ENCODE data around the gene WFS1.

WFS1 gene

DNA sequence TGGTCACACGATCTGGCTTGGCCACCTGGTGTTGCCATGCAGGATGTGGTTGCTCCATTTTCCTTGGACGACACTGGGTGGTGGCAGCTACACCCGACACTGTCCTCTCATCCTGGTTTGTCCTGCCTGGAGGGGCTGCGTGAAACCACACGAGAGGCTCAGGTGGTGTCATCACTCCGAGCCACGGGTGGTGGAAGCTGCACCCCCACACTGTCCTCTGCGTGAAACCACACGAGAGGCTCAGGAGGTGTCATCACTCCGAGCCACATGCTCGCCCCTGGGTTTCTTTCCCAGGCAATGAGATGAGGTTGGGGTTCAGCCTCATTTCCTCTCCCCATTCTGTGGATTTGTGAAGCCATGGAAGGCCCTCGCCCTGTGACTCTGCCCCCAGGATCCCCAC, 34.3 kb downstream of the WFS1 start:
- no peak for DNase-seq

DNA sequence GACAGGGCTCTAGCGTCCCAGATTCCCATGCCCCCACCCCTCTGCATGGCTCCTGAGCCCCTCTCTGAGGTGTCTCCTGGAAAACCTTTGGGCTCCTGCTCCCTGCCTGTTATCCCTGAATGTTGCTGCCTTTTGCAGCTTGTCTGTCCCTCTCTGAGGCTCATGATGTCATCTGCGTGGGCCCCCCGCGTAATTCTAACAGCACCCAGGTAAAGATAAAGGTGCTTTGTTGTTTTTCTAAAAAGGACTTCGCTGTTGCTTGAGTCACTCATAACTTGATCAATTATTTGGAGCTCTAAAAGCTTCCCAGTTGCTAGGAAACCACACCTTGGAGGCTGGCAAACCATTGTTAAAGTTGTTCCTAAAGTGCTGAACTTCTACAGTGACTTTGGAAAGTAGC, 36.6 kb downstream of the WFS1 start:
- no peak for DNase-seq

DNA sequence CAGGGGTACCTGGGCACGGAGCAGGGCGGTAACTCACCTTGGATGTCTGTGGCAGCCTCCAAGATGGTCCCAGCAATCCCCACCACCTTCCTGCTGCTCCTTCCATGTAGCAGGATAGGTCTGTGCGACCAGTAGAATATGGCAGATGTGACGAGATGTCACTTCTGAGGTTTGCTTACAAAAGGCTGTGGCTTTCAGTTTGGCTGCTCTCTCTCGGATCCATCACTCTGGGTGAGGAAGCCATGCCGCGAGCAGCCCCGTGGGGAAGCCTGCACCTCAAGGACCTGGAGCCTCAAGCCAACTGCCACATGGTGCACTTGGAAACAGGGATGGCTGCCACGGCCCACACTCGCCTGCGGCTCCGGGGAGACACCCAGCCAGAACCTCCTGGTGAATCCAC, 37.6 kb downstream of the WFS1 start:
- DNase-seq: no peak

DNA sequence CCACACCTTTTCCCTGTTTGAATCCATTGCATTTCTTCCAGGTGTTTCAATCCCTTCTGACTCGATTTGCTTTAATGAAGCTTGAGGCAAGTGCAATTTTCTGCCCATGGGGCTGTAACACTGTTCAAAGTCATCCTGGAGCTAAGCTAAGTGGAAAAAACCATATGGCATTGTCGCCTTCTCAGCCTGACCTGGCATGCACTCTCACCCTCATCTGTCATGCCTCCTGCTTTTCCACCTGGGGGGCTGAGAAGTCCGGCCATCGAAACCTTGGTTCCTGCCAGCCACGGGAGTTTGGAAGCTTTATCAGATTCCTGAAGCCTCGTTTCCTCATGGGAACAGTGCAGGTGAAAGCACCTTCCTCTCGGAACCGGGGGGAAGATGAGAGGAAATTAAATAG, 38.2 kb downstream of the WFS1 start:
- no peak for DNase-seq

DNA sequence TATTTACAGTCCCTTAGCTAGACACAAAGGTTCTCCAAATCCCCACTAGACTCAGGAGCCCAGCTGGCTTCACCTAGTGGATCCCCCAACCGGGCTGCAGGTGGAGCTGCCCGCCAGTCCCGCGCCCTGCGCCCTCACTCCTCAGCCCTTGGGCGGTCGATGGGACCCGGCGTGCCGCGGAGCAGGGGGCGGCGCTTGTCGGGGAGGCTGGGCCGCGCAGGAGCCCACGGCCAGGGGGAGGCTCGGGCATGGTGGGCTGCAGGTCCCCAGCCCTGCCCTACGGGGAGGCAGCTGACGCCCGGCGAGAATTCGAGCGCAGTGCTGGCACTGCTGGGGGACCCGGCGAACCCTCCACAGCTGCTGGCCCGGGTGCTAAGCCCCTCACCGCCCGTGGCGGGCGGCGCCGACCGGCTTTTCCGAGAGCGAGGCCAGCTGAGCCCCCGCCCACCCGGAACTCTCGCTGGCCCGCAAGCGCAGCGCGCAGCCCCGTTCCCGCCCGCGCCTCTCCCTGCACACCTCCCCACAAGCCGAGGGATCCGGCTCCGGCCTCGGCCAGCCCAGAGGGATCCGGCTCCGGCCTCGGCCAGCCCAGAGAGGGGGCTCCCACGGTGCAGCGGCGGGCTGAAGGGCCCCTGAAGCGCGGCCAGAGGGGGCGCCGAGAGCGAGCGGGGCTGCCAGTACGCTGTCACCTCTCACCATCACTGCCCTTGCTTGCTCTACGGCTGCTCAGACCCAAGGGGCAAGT, 39.4 kb downstream of the WFS1 start:
- DNase-seq: no peak

DNA sequence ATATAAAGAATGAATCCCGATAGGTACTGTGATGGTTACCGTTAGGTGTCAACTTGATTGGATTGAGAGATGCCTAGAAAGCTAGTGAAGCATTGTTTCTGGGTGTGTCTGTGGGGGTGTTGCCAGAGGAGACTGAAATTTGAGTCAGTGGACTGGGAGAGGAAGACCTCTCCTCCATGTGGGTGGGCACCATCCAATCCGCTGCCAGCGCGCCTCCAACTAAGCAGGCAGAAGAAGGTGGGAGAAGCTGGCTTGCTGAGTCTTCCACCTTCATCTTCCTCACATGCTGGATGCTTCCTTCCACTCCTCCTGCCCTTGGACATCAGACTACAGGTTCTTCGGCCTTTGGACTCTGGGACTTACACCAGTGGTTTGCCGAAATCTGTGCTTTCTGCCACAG, 40.1 kb downstream of the WFS1 start:
- no peak for DNase-seq

DNA sequence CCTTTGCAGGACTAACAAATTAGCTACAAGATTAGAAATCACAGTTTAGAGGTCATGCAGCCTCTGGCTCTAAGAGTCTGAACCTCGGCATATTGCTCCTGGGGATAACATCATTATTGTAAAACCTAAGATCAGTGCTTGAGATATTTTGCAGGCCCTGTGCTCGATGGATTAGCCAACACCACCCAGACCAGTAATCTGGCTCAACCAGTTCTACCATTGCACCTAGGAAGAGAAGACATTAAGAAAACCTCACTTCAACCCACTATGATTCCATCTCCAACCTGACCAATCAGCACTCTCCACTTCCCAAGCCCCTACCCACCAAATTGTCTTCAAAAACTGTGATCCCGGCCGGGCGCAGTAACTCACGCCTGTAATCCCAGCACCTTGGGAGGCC, 43.6 kb downstream of the WFS1 start:
- no peak for DNase-seq

DNA sequence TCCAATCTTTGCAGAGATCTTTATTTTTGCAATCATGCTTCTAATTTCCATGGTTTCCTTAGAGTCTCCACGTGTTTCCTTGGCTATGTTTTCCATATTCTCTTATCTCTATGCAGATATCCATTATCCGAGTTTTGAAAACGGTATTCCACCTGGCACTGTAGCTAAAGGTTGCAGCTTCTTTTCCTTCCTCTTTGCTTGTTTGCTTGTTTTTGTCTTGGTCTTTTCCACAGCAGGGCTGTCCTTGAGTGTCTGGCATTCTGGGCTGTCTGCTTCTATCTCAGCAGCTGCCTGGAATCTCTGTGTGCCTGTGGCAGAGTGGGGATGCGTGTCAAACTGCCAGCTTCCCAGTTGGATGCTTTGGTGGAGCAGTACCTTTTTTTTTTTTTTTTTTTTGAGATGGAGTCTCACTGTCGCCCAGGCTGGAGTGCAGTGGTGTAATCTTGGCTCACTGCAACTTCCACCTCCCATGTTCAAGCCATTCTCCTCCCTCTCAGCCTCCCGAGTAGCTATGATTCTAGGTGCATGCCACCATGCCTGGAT, 46.9 kb downstream of the WFS1 start:
- DNase-seq: no peak

DNA sequence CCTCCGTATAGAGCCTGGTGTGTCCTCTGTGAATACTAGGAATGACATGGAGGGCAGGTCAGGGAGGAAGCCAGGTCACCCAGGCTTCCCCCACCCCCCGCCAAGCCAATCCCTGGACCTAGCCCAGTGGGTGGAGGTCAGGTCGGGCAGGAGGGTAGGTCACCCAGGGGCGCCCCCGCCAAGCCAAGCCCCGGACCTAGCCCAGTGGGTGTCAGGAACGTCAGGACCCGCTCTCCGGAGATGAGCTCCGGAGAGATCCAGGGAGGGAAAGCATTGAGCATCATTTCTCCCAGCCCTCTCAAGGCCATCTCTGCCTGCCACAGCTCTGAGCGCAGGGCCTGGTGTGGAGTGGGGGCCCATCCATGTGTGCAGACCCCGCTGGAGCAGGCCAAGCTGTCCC, 48.6 kb downstream of the WFS1 start:
- no peak for DNase-seq

DNA sequence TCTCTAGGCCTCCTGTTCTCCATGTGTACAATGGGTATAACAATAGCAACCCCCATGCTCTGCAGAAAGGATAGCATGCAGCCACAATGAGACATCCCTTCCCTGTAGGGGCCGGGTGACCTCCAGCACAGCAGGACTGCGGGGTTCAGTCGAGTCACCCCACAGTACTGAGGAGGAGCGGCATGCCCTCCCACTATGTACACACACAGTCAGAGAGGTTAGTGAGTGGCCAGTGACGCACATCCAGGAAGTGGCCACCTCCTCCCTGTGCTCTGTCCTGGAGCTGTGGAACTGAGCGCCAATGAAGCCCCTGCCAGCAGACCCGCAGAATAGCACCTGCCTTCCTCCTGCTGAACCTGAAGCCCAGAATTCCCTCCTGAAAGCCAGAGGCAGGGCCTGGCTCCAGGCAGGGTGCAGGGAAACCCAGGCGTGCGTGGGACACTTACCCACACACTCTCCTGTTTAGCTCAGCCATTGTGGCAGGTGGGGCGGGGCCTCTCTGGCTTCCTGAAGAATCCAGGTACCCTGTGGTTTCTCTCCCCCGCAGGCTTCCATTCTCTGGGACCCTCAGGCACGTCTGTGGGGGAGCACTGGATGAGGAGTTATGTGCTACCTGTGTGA, 50.0 kb downstream of the WFS1 start:
- no peak for DNase-seq

DNA sequence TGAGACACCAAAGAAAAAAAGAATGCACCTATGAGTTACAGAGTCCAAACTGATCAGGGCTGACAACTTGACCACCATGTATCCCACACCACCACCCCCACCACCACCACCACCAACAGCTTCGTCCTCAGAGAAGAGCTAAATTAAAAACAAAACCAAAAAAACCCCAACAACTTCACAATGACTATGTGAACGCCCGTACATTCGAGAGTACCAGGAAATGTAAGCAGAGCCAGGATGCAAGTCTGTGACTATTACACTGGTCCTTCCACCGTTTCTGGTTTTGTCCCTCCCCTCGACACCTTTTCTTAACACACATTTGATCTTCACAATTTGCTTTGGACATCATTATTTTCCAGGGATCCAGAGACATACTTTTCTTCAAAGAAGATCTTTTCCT, 51.0 kb downstream of the WFS1 start:
- DNase-seq: no peak

DNA sequence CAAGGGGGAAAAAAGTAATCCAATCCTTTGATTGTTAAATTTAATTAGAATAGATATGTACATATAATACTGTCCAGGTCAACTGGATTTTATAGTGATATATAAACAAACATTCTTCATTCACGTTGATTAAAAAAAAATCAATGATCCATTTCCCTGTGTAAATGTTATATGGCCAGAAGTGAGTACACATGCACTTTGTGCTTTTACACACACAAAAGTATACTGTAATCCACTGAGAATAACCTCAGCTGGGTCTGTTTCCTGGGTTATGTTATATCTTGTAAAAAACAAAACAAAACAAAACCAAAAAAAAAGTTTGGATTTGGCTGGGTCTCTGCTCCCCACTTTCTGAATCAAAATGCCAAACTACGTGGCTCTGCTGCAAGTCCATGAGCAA, 51.7 kb downstream of the WFS1 start:
- DNase-seq: no peak

DNA sequence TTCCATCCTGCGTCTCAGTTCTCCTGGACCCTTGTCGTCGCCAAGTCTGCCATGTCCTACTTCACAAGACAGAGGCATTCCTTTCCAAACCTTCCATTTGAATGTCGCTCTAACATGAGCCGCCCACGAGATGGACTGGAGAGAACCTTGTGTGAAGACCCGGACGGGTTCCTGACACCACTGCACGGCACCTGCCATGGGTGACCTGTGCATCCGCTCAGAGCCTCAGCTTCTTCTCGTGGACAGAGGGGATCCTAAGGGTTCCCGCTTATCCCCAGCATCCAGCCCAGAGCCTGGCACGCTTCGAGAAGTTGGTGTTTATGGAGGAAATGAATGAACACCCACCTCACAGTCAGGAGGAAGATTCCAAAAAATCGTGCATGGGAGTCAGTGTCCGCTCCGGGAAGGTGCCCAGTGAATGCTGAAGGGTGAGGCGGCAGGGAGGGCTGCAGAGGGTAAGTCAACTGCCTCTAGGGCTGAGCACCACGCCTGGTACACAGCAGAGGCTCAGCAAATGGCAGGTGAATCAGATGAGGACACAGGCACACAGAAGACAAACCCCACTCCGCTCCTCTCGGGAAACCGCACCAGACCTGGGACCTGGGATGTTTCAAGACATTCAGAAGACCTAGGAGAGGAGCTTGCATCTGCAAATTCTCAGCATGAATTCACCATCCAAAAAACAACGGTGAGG, 52.6 kb downstream of the WFS1 start:
- DNase-seq: no peak

DNA sequence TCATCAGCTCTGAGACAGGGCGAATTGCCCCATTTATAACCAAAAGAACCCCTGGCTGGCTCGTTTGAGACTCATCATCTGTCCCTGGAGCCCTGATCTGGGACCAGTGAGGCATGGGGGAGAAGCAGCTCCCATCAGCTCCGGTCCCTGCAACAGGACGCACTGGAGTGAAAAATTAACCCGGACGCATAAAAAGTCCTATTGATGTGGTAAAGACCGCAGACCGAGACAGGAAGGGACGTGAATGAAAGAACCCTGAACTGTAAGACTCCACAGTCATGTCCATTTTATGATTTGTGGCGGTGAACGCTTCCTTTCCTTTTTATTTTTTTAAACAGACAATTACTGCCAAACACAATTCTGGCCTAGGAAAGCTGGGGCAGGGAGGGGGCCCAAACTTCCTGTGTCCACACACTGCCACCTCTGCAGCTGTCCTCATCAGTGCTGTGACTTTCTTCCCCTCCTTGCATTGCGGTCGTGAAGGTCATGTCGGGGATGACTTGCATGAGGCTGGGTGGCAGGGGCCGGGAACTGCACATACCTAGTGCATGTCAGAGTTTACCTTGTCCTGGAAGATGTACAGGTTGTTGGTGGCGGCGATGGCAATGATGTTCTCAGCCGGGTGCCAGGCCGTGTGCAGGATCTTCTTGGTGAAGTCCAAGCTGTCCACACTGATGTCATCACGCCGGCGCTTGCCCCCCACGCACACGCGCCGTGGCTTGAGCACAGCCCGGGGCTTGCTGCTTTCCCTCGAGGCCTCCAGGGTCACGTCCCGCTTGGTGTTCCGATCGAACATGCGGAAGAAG, 53.3 kb downstream of the WFS1 start:
- DNase-seq: no peak

DNA sequence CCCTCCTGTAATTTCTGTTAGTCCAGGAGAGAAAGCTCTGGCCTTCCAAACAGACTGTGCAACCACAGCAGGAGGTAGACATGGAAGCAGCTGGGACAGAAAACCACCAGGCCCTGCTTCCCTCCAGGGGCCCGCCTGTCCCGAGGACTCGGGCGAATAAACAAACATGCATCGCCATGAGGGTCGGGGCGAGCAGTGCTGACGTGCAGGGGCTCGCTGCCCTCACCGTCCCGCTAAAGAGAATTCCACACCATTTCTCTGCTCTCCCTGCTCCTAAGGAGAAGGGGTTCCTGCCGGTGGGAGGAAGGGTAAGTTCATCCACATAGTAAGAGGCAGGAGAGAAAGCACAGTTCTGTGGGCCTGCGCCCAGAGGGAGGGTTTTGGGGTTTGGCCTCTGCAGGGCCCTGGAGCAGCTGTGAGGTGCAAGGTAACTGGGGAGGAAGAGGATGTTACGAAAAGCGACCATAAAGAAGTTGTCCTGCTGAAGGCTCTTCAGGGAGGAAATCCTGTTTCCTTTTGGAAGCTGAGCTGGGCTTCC, 54.9 kb downstream of the WFS1 start:
- no peak for DNase-seq

DNA sequence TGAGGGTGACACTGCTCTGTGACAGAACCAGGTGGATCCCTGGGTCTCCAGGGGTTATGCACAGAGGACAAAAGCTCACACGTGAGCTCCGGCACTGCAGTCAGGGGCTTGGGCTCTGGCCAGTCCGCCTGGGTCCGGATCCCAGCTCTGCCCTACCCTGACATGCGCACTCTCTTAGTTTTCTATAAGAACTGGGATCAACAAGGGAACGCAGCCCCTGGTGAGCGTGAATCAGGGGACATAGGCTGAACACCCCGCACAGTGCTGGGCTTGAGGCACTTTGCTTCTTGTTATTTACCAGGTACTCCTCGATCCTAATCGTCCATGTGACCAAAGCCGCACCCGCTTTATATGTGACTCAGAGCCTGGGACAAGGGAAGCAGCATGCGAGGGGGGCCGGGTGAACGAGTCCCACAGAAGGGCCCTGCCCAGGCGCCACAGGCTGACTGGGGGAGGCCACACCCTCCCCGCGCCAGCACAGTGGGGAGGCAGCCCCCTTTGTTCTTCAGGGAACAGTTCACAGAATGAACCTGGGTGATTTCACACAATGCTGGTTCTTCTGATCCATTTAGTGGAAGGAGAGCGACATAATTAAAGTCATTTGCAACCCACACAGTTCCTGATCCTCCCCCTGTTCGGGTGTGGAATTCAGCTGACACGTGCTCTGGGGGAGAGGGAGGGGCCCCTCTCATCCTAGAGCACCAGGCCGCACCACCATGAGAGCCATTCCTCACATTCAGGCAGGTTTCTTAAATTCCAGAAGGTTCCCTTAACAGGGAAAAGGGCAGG, 55.5 kb downstream of the WFS1 start:
- DNase-seq: no peak

DNA sequence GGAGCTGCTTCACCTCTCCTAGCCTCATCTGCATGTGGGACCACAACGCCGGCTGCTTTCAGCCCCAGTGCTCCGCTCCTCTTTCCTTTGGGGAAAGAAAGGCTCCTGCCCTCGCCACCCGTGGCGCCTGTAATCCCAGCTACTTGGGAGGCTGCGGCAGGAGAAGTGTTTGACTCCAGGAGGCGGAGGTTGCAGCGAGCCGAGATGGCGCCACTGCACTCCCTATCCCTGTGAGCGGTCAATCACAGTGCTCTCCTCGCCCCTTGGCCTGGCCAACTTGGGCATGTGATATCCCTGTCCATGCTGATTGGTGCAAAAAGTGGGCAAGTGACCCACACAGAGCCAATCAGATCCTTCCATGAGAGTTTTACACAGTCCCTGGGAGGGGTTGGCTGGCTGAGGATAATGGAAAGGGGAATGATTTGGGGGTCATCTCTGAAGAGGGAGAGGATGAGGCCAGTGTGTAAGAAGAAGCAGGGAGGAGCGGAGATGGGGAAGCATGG, 56.2 kb downstream of the WFS1 start:
- DNase-seq: no peak

DNA sequence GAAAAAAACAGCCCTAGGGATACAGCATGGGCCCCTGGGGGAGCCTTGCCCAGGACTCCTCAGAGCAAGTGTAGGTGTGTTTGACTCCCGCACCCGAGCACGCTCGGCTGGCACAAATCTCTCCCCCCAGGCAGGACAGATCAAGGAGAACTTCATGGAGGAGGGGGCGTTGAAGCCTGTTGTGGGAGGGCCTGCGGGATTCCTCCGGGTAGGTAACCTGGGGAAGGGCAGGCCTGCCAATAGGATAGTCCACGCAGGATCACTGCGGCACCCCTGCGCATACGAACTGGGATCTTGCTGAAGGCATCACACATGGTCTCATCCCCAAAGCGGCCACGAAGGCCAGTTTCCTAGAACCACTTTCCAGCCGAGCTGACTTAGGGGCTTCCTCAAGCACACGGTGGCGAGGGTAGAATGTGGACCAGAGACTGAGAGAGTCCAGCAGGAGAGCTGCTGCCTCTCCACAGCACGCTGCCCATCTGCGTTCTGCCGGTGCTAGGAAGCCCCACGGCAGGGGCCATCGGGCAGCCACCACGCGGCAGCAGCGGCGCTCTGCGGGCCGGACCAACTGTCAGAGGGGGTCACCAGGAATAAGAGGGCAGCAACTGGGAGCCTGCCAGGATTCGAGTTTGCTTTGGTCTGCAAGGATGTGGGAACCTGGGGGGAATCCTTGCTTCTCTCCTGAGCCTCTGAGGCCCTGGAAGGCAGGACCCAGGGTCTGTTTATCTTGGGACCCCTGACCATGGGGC, 56.8 kb downstream of the WFS1 start:
- no peak for DNase-seq

DNA sequence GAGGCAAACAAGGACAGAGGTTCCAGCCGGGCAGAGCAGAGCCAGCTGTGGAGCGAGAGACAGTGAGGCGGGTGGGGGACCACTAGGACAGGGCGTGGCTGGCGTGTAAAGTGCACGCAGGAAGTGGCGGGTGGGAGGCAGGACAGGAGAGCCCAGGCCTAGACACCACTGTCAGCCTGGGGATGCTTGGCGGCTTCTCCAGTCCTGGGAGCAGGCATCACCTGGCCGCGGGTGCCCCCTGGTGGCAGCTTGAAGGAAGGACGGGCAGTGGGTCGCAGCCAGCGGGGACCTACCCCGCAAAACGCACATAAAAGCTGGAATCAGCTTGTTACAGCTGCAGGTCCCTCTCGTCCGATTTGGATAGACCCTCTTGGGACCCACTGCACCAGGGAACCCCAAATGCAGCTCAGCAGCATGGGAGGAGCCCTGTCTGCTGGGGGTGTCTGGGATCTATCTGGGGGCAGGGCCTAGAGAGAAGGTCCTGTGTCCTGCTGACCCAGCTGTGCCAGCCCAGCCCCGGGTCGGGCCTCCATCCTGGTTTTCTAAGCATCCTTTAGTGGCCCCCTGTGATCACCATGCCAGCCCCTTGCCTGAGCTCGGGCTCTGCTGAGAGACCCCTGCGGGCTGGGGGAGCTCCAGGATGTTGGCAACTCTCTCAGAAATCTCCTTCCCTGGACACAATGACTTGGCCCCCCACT, 57.7 kb downstream of the WFS1 start:
- peak; percentile 54 to 75 (median 67) for DNase-seq

DNA sequence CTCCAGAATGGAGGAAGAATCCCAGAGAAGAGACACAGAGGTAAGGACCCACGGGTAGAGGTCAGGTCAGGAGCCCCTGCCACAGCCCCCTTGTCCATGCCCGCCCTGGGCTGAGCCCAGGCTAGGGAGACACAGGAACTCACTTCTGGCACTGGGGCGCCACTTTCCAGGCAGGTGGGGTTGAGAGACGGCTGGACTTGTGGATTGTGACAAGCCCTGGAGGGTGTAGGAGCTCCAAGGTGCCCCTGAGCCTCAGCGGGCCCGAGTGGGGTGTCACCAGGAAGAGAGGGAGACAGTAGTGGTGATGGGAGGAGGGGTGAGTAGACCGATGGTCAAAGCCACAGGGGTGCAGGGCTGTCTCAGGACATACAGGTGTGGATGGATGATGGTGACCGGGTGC, 58.9 kb downstream of the WFS1 start:
- DNase-seq: no peak

Measured in activated CD4-positive, CD25-positive, alpha-beta regulatory T cell (primary cell).